Measurements from ENCODE around the gene SLC5A4.
A peak's percentile ranks its signal among the peaks of the same experiment; 100 is the strongest.

SLC5A4 gene

DNA sequence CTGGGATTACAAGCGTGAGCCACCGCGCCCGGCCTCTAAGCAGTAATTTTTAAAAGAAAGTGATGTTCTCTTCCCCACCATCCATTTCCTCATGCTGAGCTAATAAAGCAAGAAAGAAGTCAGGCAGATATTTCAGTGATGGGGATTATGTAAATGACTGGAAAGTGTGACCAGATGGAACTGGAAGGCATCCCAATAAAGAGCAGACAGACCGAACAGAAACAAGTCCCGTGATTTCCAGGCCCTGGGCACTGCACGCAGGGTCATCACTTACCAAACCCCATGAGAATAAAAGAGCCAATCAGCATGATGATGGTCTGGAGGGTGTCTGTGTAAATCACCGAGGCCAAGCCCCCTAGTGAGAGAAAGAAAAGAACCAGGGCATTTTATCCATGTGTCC lies 18.2 kb downstream of the SLC5A4 start:
- no peak for DNase-seq (ENCODE audit: insufficient read length, low spot score)
- no peak for FAIRE-seq

DNA sequence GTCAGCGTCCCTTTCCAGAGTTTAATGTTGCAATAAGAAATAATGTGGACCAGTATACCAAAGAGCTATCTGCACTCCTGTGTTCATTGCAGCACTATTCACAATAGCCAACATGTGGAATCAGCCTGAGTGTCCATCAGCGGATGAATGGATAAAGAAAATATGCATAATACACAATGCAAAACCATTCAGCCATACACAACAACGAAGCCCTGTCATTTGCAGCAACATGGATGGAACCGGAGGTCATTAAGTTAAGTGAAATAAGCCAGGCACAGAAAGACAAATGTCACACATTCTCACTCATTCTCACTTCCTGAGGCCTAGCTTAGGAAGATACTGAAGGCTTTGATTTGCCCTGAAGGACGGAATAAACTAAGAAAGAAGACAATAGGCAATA lies 22.1 kb downstream of the SLC5A4 start:
- no peak for FAIRE-seq

DNA sequence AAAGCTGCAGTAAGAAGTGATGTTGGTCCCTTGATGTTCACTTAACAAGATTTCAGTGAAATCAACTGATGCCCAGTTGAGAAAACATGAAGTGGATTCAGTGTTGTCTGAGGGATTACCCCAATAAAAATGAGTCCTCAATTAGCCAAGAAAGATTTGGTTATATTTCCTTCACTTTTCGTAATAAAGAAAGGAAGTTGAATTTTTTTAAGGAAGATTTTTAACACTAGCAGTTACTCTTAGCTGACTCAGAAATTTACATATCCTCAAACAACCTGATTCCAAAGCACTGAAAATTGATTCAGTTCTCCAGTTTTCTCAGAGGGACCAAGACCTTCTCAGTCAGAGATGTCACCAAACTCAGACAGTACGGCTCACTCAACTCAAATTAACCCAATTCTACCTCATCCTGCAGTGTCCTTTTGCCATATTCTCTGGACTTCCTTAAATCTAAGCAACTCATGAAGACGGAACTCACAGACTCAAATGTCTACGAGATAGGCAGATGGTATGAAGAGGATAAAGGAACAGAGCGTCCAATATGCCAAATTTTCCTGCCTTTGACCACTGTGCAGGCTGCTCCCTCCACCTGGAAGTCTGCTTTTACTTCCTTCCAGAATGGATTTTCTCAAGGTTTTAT lies 22.8 kb downstream of the SLC5A4 start:
- FAIRE-seq (no peak), DNase-seq (ENCODE audit: insufficient read length, low spot score) (no peak)

More for the DNA sequence above, 22.1 kb downstream of the SLC5A4 start:
- DNase-seq (ENCODE audit: insufficient read length, low spot score): no peak

DNA sequence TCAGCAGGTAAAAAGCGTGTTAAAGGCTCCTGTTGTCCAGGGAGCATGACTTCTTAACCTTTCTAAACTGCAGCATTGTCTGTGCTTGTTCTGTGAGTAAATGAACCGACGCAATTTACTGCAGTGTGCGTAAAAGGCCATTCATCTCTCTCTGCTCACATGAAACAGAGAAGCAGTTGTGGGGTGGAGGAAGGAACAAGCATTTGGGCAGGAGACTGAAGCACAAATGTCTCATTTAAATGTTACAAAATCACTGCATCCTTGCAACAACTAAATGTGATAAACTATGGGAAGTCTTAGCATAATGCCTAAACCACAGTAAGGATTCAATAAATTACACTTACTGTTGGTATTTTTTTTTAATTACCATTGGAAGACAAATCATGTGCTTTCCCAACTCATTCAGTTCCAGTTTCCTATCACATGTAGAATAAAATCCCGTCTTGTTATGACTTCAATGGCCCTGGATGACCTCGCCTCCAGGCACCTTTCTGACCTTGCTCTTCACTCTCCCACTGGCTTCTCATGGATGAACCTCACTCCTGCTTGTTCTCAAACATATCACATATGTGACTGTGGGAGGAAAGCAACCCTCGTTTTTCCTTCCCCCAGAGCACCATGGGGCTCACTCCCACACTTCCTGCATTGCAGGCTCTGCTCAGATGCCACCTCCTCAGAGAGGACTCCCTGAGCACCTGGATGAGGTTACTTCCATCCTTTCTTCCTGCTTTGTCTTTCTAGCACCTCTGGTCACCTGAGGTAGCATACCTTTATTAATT lies 28.6 kb downstream of the SLC5A4 start:
- FAIRE-seq: no peak

DNA sequence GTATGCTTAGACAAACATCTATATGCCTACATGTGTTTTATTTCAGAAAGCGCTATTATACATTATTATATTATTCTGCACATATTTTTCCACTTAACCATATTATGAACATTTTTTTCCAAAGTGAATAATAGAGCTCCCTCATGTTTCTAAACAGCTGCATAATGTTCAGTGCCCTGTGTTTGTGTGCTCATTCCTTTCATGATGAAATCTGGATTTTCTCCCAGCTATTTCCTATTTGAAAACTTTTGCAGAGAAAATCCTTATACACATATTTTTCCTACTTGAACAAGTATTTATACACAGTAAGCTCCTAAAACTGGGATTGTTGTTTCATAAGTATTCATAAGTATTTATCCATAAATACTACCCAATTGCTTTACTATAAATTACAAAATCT lies 32.2 kb downstream of the SLC5A4 start:
- FAIRE-seq (no peak), DNase-seq (ENCODE audit: insufficient read length, low spot score) (no peak)

More for the DNA sequence above, 28.6 kb downstream of the SLC5A4 start:
- no peak for DNase-seq (ENCODE audit: insufficient read length, low spot score)

DNA sequence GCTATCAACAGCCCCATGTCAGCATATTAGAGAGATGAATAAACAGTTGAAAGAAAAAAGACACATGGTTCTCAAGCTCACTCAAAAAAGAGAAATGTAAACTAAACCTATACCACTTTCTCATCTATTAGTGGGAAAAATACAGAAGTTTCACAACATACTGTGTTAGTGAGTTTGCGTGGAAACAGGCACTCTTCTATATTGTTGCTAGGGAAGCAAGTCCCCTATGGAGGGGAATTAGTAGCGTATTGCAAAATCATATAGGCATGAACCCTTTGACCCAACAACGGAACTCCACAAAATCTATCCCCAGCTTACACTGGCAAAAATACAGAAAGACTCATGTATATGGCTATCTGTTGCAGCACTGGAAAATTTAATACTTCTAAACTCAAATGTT lies 36.1 kb downstream of the SLC5A4 start:
- DNase-seq (ENCODE audit: insufficient read length, low spot score): no peak
- no peak for FAIRE-seq

DNA sequence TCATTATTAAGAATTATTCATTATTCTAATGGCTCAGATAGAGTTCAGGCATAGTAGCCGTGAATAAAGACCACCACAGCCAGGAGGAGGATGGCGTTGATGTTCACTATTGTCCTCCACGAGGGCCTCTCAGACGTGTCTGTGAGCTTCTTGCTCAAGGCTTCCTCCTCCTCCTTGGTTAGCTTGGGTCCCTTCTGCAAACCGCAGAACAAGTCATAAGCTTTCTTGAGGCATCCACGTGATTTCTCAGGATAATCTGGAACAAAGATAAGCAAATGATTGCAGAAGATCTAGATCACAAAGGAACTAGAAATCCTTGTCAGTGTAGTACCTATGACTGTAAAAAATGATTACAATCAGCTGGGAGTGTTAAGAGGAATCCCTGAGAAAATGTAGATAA lies 36.7 kb downstream of the SLC5A4 start:
- FAIRE-seq (no peak), DNase-seq (ENCODE audit: insufficient read length, low spot score) (no peak)

DNA sequence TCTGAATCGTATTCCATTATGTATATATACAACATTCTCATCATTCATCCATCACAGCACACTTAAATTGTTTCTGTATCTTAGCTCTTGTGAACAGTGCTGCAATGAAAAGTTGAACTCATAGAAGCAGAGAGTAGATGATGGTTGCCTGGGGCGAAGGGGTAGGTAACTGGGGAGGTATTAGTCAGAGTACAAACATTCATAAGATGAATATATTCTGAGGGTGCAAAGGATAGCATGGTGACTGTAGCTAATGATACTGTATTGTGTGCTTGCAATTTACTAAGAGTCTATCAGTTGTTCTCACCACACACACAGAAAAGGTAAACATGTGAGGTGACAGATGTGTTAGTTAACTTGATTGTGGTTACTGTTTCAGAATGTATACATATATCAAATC lies 37.7 kb downstream of the SLC5A4 start:
- DNase-seq (ENCODE audit: insufficient read length, low spot score): no peak
- no peak for FAIRE-seq

DNA sequence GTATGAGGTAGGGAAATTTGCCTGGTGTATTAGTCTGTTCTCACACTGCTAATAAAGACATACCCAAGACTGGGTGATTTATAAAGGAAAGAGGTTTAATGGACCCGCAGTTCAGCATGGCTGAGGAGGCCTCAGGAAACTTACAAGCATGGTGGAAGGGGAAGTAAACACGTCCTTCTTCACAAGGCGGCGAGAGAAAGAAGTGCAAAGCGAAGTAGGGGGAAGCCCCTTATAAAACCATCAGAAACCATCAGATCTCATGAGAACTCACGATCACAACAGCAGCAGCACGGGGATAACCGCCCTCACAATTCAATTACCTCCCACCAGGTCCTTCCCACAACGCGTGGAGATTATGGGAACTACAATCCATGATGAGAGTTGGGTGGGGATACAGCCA lies 38.2 kb downstream of the SLC5A4 start:
- DNase-seq (ENCODE audit: insufficient read length, low spot score): no peak
- FAIRE-seq: no peak

DNA sequence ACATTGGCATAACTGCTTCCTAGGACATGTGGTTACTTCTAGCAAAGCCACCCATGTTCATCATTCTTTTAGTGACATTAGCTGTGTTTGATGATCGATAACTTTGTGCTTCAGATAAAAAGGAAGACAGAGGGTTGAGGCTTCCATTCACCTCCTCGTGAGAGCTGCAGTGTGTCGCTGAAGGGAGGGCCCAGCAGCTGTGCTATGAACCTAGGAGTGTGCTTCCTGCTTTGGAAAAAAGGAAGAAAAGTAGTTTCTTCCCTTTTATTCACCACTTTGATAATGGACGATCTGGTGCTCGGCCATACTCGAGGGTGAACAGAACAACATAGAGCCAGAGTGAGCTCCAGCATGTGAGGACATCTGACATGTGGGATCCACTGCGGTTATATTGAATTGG lies 44.1 kb downstream of the SLC5A4 start:
- FAIRE-seq: no peak

DNA sequence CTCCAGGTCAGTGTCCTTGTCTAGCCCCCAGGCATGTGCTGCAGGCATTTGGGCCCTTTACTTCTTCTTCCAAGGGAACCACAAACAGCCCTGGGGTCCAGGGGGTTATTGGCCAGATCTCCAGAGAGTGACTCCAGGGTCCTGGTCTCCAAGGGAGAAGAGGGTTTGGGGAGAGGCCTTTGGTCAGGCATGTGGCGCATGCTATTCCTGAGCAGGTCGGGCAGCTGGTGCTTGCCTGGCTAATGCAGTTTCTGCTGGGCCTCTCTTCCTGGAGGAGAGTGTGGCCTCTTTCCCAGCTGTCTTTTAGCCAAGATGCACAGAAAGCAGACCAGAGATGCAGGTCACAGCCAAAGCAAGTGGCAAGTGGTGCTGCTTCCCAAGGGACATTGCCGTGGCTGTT lies 46.5 kb downstream of the SLC5A4 start:
- FAIRE-seq: no peak
- no peak for DNase-seq (ENCODE audit: insufficient read length, low spot score)

More for the DNA sequence above, 44.1 kb downstream of the SLC5A4 start:
- DNase-seq (ENCODE audit: insufficient read length, low spot score): no peak

DNA sequence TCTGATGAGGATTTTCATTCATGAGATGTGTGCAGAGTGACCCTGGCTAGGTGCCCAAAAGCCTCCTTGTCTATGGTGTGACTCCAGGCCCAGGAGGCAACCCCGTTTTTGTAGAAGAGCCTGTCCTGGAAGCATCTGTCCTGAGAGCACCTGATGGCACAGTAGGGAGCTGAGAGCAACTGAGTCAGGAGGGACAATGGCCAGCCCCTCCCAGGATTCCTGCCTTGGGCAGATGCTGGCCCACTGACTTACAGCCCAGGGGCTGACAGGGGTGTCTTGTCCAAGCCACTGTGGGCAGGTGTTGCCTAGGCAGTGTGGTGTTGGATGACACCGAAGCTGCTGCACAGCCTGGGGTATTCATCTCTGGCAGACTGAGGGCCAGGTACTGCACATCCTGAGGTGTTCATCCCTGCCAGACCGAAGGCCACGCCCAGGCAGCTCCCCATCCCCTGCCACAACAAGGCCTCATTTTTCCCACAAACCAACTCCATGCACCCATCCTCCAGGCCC lies 47.1 kb downstream of the SLC5A4 start:
- DNase-seq (ENCODE audit: insufficient read length, low spot score) (no peak), FAIRE-seq (no peak)

DNA sequence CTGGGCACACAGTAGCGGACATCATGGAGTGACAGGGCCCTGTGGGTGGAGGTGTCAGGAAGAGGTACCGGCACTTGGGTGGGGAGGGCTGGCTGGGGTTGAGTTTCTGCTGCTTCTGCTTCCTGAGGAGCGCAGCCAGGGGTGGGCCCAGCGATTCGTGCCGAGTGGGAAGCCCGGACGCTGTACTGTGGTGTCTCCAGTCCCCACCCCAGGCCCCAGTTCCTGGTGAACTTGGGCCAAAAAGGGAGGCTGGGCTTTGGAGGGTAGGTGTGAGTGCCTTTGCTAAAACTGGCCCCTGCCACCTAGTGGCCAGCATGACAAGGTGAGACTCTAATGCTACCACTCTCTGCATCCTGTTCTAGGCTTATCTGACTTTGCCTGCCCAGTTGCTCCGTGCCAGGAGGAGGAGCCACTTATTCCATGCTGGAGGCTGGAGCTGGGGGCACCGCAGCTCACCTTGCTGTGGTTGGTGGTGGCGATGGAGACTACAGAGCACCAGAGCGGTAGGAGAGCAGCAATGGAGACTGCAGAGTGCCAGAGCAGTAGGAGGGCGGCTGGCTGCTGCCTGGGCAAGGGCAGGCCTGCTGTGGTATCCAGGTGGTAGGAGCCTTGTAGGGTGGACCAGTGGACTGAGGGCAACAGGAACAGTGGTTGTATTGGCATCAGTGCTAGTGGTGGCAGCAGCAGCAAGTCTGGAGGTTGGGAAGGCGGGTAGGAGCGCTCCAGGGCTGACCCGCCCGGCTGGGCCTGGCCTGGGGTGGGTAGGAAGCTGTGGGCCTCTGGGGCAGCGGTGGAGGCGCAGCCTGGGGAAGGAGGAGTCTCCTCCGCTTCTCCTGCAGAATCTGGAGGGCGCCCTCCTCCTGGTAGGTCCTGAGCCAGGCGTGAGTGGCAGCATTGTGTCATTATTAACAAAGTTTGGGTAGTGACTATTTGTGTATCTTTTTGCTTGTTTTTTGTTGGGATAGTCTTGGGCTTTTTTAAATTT lies 48.1 kb downstream of the SLC5A4 start:
- DNase-seq (ENCODE audit: insufficient read length, low spot score) (no peak), FAIRE-seq (no peak)

DNA sequence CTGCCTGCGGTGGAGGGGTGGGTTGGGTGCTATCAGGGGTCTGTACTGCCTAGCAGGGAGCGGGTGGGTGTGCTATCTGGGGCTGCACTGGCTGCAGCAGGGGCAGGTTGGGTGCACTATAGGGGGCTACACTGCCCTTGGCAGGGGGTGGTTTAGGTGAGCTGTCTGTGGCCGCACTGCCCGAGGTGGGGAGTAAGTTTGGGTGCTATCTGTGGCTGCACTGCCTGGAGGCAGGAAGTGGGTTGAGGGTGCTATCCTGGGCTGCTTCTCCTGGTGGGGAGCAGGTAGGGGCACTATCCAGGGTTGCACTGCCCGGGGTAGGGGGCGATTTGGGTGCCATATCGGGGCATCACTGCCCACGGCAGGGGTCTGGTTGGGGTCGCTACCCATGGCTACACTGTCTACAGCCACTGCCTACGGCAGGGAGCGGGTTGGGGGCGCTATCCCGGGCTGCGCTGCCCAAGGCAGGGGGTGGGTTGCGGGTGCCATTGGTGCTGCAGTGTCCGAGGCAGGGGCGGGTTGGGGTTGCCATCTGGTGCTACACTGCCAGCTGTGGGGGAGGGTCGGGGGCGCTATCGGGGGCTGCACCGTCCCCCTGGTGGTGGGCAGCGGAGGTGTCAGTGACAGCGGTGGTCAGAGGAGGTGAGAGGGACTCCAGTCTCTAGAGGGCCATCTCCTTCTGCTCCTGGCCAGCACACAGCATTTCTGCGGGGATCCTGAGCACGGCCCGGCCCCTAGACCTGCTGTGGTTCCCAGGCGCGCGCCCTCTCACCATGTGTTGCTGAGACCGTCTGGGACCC lies 49.0 kb downstream of the SLC5A4 start:
- DNase-seq (ENCODE audit: insufficient read length, low spot score) (no peak), FAIRE-seq (no peak)

DNA sequence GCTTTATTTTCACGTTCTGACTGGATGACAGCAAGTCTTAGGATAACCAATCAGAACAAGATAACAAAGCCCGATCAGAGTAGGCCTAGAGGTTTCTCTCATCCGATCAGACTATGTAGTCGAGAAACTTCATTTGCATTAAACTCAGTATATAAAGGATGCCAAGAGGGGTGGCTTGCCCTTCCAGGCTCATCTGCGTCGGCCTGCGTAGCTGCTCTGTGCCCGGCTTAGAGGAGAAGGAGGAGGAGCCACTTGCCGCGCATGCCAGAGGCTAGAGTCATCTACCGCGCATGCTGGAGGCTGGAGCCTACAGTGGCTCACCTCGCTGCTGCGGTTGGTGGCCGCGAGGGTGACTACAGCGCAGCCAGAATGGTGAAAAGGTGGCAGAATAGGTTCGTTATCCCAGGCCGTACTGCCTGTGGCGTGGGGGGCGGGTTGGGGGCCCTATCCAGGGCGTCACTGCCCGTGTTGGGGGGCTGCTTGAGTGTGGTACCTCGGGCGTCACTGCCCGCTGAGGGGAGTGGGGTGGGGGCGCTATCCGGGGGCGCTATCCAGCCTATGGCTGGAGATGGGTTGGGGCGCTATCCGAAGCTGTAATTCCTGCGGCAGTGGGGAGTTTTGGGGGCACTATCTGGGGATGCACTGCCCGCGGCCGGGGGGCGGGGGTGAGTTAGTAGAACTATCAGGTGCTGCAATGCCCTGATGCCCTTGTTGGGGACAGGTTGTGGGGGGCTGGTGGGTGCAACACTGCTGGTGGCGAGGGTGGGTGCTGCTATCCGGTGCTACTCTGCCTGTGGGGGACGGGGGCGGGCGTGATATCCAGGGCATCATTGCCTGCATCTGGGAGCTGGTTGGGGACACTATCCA lies 50.1 kb downstream of the SLC5A4 start, which contains the start of gene RFPL2:
Gene RFPL2 (minus strand): TSS at position 218 of the 867 bp plus-strand sequence. CDS start 2,622 bp downstream, outside the sequence.
- DNase-seq (ENCODE audit: insufficient read length, low spot score) (peak; percentile 41), FAIRE-seq (no peak)

DNA sequence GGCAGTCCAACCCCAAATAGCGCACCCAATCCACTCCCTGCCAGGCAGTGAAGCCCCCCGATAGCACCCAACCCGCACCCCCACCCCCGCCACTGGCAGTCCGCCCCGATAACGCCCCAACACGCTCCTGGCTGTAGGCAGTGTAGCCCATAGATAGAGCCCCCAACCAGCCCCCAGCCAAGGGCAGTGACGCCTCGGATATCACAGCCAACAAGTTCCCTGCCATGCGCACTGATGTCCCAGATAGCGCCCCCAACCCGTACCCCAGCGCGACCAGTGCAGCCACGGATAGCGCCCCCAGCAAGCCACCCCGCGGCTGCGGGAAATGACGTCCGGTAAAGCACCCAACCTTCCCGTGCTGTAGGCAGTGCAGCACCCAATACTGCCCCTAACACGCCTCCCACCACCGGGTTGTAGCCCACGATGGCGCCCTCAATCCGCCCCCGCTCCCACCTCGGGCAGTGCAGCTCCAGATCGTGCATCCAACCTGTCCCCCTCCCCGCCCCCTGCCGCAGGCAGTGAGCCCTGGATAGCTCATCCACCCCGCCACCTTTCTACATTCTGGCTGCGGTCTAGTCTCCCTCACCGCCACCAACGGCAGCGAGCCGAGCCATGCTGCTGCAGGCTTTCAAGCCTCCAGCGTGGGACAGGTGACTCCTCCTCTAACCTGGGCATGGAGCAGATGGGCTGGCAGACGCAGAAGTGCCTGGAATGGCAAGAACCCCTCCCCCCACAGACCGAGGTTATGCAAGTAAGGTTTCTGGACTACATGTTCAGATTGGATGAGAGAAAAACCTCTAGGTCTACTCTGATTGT lies 50.9 kb downstream of the SLC5A4 start:
- no peak for FAIRE-seq
- DNase-seq (ENCODE audit: insufficient read length, low spot score): no peak

DNA sequence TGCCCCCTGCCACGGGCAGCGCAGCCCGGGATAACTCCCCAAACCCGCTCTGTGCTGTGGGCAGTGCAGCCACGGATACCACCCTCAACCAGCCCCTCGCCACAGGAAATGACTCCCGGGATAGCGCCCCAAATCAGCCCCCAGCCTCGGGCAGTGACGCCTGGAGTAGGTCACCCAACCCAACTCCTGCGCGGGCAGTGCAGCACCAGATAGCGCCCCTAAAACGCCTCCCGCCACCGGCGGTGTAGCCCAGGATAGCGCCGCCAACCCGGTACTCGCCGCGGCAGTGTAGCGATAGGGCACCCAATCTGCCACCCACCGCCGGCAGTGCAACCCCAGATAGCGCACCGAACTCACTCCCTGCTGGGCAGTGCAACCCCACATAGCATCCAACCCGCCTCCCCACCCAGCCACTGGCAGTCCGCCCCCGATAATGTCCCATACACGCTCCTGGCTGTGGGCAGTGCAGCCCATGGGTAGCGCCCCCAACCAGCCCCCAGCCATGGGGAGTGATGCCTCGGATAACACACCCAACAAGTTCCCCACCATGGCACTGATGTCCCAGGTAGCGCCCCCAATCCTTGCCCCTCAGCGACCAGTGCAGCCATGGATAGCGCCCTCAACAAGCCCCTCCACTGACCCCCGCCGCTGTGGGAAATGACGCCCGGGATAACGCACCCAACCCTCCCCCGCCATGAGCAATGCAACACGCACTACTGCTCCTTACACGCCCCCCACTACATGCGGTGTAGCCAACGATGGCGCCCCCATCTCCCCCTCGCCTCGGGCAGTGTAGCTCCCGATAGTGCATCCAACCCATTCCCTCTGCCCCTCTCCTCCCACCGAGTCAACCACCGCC lies 51.7 kb downstream of the SLC5A4 start:
- FAIRE-seq: no peak
- DNase-seq (ENCODE audit: insufficient read length, low spot score): no peak
